Large intestine (tissue), 3 donors: Measurements from ENCODE around the gene ACP5. TPM values are rescaled to one million over a fixed set of nuclear protein-coding genes. Genes with fewer than 3 reads are reported as not detected.
"Not testable (repeated sequence)": the region's sequence is repeated elsewhere in the genome, so short reads cannot be mapped to it uniquely, and the experiment has no call there.

ENCODE experiments used
- DNase-seq, 2 donors: peaks; one replicate each; pipeline versions ENCODE4 v3.0.0 to v3.0.0-alpha.2; 2013
- H3K27ac ChIP-seq: one replicate; pipeline ENCODE4 v1.5.1; 2013; ENCODE audit warnings: low read length
- H3K27me3 ChIP-seq: 2 replicates; pipeline ENCODE4 v1.6.1; 2013; ENCODE audit warnings: low read length; ENCODE audit not compliant: control insufficient read depth, insufficient read depth
- H3K36me3 ChIP-seq: 2 replicates; pipeline ENCODE4 v1.6.1; 2013; ENCODE audit warnings: low read length; ENCODE audit not compliant: control insufficient read depth, insufficient read depth
- H3K4me1 ChIP-seq: one replicate; pipeline ENCODE4 v1.6.1; 2013; ENCODE audit warnings: low read length; ENCODE audit not compliant: control insufficient read depth, insufficient read depth
- H3K4me3 ChIP-seq: one replicate; pipeline ENCODE4 v1.5.1; 2013; ENCODE audit warnings: low read length
- H3K9me3 ChIP-seq: one replicate; pipeline ENCODE4 v1.6.1; 2013; ENCODE audit warnings: mild to moderate bottlenecking, low read depth, low read length, moderate library complexity; ENCODE audit not compliant: control insufficient read depth
- WGBS: methylation state at CpG from one replicate; pipeline ENCODE4 v1.1.5; 2013; ENCODE audit warnings: low lambda C conversion rate; ENCODE audit not compliant: insufficient coverage; 5-methylcytosine and 5-hydroxymethylcytosine counted together
- polyA plus RNA-seq: library from polyadenylated mRNA; unstranded; fragments of 120-200 nt; gene quantifications from one replicate; pipeline ENCODE4 v1.2.1, GENCODE V29; 2013

Gene ACP5
- polyA plus RNA-seq, 1 donor, result 118 TPM

GRCh38 chr19:11581740-11582139 is 4.3 kb upstream of the ACP5 start:
- peak in 1 of 2 donors; percentile 29 for DNase-seq
- H3K9me3 ChIP-seq, result no peaks in the 10 kb centered on the region
- WGBS, result no CpG with 5 or more reads among the region's 3 CpGs
- no peak overlapping the region for H3K27ac ChIP-seq
- H3K36me3 ChIP-seq, result peaks cover 6% of the 10 kb centered on the region
- no peaks in the 10 kb centered on the region for H3K4me1 ChIP-seq
- H3K27me3 ChIP-seq, result no peaks in the 10 kb centered on the region
- no peak overlapping the region for H3K4me3 ChIP-seq

- Histone ChIP-seq H3K27ac (no peak overlapping the region), H3K4me3 (no peak overlapping the region), H3K9me3 (no peaks in the 10 kb centered on the region), H3K27me3 (no peaks in the 10 kb centered on the region), H3K36me3 (peaks cover 15% of the 10 kb centered on the region), H3K4me1 (no peaks in the 10 kb centered on the region)
- DNase-seq, result no peak
- WGBS, result 93% methylated on average over 3 of the region's 4 CpGs
Observed at GRCh38 chr19:11580116-11580515, 2.7 kb upstream of the ACP5 start.

- WGBS, result no CpG with 5 or more reads among the region's 62 CpGs
- no peaks in the 10 kb centered on the region for H3K4me1 ChIP-seq
- peak overlapping the region; percentile 96 for H3K27ac ChIP-seq
- peaks cover 21% of the 10 kb centered on the region for H3K36me3 ChIP-seq
- H3K4me3 ChIP-seq, result peak overlapping the region; percentile 78
- no peaks in the 10 kb centered on the region for H3K9me3 ChIP-seq
- no peaks in the 10 kb centered on the region for H3K27me3 ChIP-seq
- DNase-seq, result peak; percentile 92
Observed at GRCh38 chr19:11578258-11579142, 1.1 kb upstream of the ACP5 start.

GRCh38 chr19:11576227-11576626 is 1.2 kb downstream of the ACP5 start:
- no peaks in the 10 kb centered on the region for H3K9me3 ChIP-seq
- WGBS, result no CpG with 5 or more reads among the region's 15 CpGs
- H3K36me3 ChIP-seq, result peaks cover 21% of the 10 kb centered on the region
- no peak overlapping the region for H3K27ac ChIP-seq
- no peaks in the 10 kb centered on the region for H3K27me3 ChIP-seq
- no peak overlapping the region for H3K4me3 ChIP-seq
- no peaks in the 10 kb centered on the region for H3K4me1 ChIP-seq
- DNase-seq, result no peak

- peaks cover 21% of the 10 kb centered on the region for H3K36me3 ChIP-seq
Observed at GRCh38 chr19:11574689-11575088, 2.8 kb downstream of the ACP5 start.

GRCh38 chr19:11573763-11574162 is 3.7 kb downstream of the ACP5 start:
- H3K27ac ChIP-seq, H3K9me3 ChIP-seq, H3K4me1 ChIP-seq, H3K27me3 ChIP-seq, H3K4me3 ChIP-seq, DNase-seq: not testable (repeated sequence)
- 80% methylated on average over 1 of the region's 4 CpGs for WGBS
- peaks cover 21% of the 10 kb centered on the region for H3K36me3 ChIP-seq

More at GRCh38 chr19:11574689-11575088, 2.8 kb downstream of the ACP5 start:
- no peak for DNase-seq
- H3K9me3 ChIP-seq, result no peaks in the 10 kb centered on the region
- no peak overlapping the region for H3K27ac ChIP-seq
- H3K27me3 ChIP-seq, result no peaks in the 10 kb centered on the region
- no peaks in the 10 kb centered on the region for H3K4me1 ChIP-seq
- H3K4me3 ChIP-seq, result no peak overlapping the region
- WGBS, result no CpG with 5 or more reads among the region's 9 CpGs

- H3K27ac ChIP-seq, H3K9me3 ChIP-seq, DNase-seq, H3K4me3 ChIP-seq, H3K4me1 ChIP-seq, H3K27me3 ChIP-seq: not testable (repeated sequence)
- peaks cover 21% of the 10 kb centered on the region for H3K36me3 ChIP-seq
- no CpG with 5 or more reads among the region's 6 CpGs for WGBS
Observed at GRCh38 chr19:11573354-11573753, 4.1 kb downstream of the ACP5 start.

- no peaks in the 10 kb centered on the region for H3K4me1 ChIP-seq
- H3K36me3 ChIP-seq, result peaks cover 5% of the 10 kb centered on the region
- no peaks in the 10 kb centered on the region for H3K9me3 ChIP-seq
- WGBS, result no CpG with 5 or more reads among the region's 5 CpGs
- H3K4me3 ChIP-seq, result no peak overlapping the region
- H3K27me3 ChIP-seq, result no peaks in the 10 kb centered on the region
- no peak for DNase-seq
- no peak overlapping the region for H3K27ac ChIP-seq
Observed at GRCh38 chr19:11570039-11570462, 7.4 kb downstream of the ACP5 start.

GRCh38 chr19:11566164-11566563 is 11.3 kb downstream of the ACP5 start:
- H3K9me3 ChIP-seq, result no peaks in the 10 kb centered on the region
- no peaks in the 10 kb centered on the region for H3K27me3 ChIP-seq
- DNase-seq, result no peak
- H3K36me3 ChIP-seq, result no peaks in the 10 kb centered on the region
- H3K27ac ChIP-seq, result no peak overlapping the region
- H3K4me3 ChIP-seq, result no peak overlapping the region
- WGBS, result no CpG with 5 or more reads among the region's 2 CpGs
- H3K4me1 ChIP-seq, result no peaks in the 10 kb centered on the region

- H3K9me3 ChIP-seq, DNase-seq, H3K4me1 ChIP-seq, H3K4me3 ChIP-seq, H3K27me3 ChIP-seq, H3K36me3 ChIP-seq, H3K27ac ChIP-seq: not testable (repeated sequence)
- WGBS, result no CpG with 5 or more reads among the region's 5 CpGs
Observed at GRCh38 chr19:11565649-11565980, 11.8 kb downstream of the ACP5 start.
